Large intestine (tissue), 3 donors: ENCODE data around the gene TMEM115. TPM values are rescaled to one million over a fixed set of nuclear protein-coding genes. Genes with fewer than 3 reads are reported as not detected.

Experiments
- DNase-seq, 2 donors: peaks; one replicate each; pipeline versions ENCODE4 v3.0.0 to v3.0.0-alpha.2; 2013
- H3K27ac ChIP-seq: one replicate; pipeline ENCODE4 v1.5.1; 2013; ENCODE audit warnings: low read length
- H3K27me3 ChIP-seq: 2 replicates; pipeline ENCODE4 v1.6.1; 2013; ENCODE audit warnings: low read length; ENCODE audit not compliant: control insufficient read depth, insufficient read depth
- H3K36me3 ChIP-seq: 2 replicates; pipeline ENCODE4 v1.6.1; 2013; ENCODE audit warnings: low read length; ENCODE audit not compliant: control insufficient read depth, insufficient read depth
- H3K4me1 ChIP-seq: one replicate; pipeline ENCODE4 v1.6.1; 2013; ENCODE audit warnings: low read length; ENCODE audit not compliant: control insufficient read depth, insufficient read depth
- H3K4me3 ChIP-seq: one replicate; pipeline ENCODE4 v1.5.1; 2013; ENCODE audit warnings: low read length
- H3K9me3 ChIP-seq: one replicate; pipeline ENCODE4 v1.6.1; 2013; ENCODE audit warnings: mild to moderate bottlenecking, low read depth, low read length, moderate library complexity; ENCODE audit not compliant: control insufficient read depth
- whole genome bisulfite sequencing: methylation state at CpG from one replicate; pipeline ENCODE4 v1.1.5; 2013; ENCODE audit warnings: low lambda C conversion rate; ENCODE audit not compliant: insufficient coverage; 5-methylcytosine and 5-hydroxymethylcytosine counted together
- polyA plus RNA-seq: library from polyadenylated mRNA; unstranded; fragments of 120-200 nt; gene quantifications from one replicate; pipeline ENCODE4 v1.2.1, GENCODE V29; 2013

Gene TMEM115
- polyA plus RNA-seq, 1 donor = 44.2 TPM

- DNase-seq = no peak
- H3K27me3 ChIP-seq = peaks cover 20% of the 10 kb centered on the region
- H3K9me3 ChIP-seq = peaks cover 6% of the 10 kb centered on the region
- no CpG with 5 or more reads among the region's 13 CpGs for WGBS
- peaks cover 19% of the 10 kb centered on the region for H3K4me1 ChIP-seq
- H3K27ac ChIP-seq = no peak overlapping the region
- no peak overlapping the region for H3K4me3 ChIP-seq
- H3K36me3 ChIP-seq = no peaks in the 10 kb centered on the region
Observed at GRCh38 chr3:50341996-50342650, 17.2 kb downstream of the TMEM115 start.

GRCh38 chr3:50341537-50341936 lies 17.8 kb downstream of the TMEM115 start:
- peak overlapping the region; percentile 27 for H3K4me3 ChIP-seq
- no CpG with 5 or more reads among the region's 9 CpGs for WGBS
- H3K9me3 ChIP-seq = peaks cover 6% of the 10 kb centered on the region
- no peak overlapping the region for H3K27ac ChIP-seq
- peaks cover 20% of the 10 kb centered on the region for H3K27me3 ChIP-seq
- peaks cover 19% of the 10 kb centered on the region for H3K4me1 ChIP-seq
- H3K36me3 ChIP-seq = no peaks in the 10 kb centered on the region
- no peak for DNase-seq

- H3K27ac ChIP-seq = no peak within 1 kb of the TSS
- DNase-seq = peak in 1 of 2 donors; percentile 63
- no CpG with 5 or more reads among the region's 85 CpGs for WGBS
- peak within 1 kb of the TSS; percentile 27 for H3K4me3 ChIP-seq
- H3K36me3 ChIP-seq = no peaks in the 10 kb centered on the region
- peaks cover 20% of the 10 kb centered on the region for H3K27me3 ChIP-seq
- peaks cover 23% of the 10 kb centered on the region for H3K4me1 ChIP-seq
- peaks cover 6% of the 10 kb centered on the region for H3K9me3 ChIP-seq
Observed at GRCh38 chr3:50340448-50341329, 18.6 kb downstream of the TMEM115 start, which contains the start of gene RASSF1. RASSF1 (minus strand) TSS chr3:50340836; CDS start chr3:50340805, 31 bp downstream.

GRCh38 chr3:50340147-50340447 lies 19.2 kb downstream of the TMEM115 start:
- WGBS = no CpG with 5 or more reads among the region's 9 CpGs
- H3K4me3 ChIP-seq = peak overlapping the region; percentile 27

GRCh38 chr3:50339485-50340146 lies 19.7 kb downstream of the TMEM115 start:
- DNase-seq = no peak
- Histone ChIP-seq H3K4me1 (peaks cover 22% of the 10 kb centered on the region), H3K36me3 (no peaks in the 10 kb centered on the region), H3K27me3 (peaks cover 20% of the 10 kb centered on the region), H3K27ac (no peak overlapping the region), H3K4me3 (peak overlapping the region; percentile 27), H3K9me3 (peaks cover 6% of the 10 kb centered on the region)
- WGBS = 100% methylated on average over 3 of the region's 14 CpGs

More at GRCh38 chr3:50340147-50340447, 19.2 kb downstream of the TMEM115 start:
- Histone ChIP-seq H3K9me3 (peaks cover 6% of the 10 kb centered on the region), H3K4me1 (peaks cover 23% of the 10 kb centered on the region), H3K27me3 (peaks cover 20% of the 10 kb centered on the region), H3K36me3 (no peaks in the 10 kb centered on the region), H3K27ac (no peak overlapping the region)
- DNase-seq = no peak

GRCh38 chr3:50338965-50339364 lies 20.4 kb downstream of the TMEM115 start:
- H3K27me3 ChIP-seq = peaks cover 20% of the 10 kb centered on the region
- H3K4me3 ChIP-seq = no peak overlapping the region
- WGBS = no CpG with 5 or more reads among the region's 5 CpGs
- H3K9me3 ChIP-seq = peaks cover 6% of the 10 kb centered on the region
- H3K36me3 ChIP-seq = no peaks in the 10 kb centered on the region
- DNase-seq = no peak
- peak overlapping the region; percentile 26 for H3K27ac ChIP-seq
- H3K4me1 ChIP-seq = peaks cover 28% of the 10 kb centered on the region

GRCh38 chr3:50337175-50337861 lies 22.0 kb downstream of the TMEM115 start:
- Histone ChIP-seq H3K4me3 (peak overlapping the region; percentile 68), H3K27me3 (peaks cover 20% of the 10 kb centered on the region), H3K36me3 (no peaks in the 10 kb centered on the region), H3K27ac (peak overlapping the region; percentile 93), H3K9me3 (peaks cover 6% of the 10 kb centered on the region), H3K4me1 (peaks cover 30% of the 10 kb centered on the region)
- no CpG with 5 or more reads among the region's 79 CpGs for WGBS
- DNase-seq = peak; percentile 99 to 100

GRCh38 chr3:50336452-50337174 lies 22.7 kb downstream of the TMEM115 start:
- no CpG with 5 or more reads among the region's 31 CpGs for WGBS
- Histone ChIP-seq H3K9me3 (peaks cover 6% of the 10 kb centered on the region), H3K27me3 (peaks cover 18% of the 10 kb centered on the region), H3K27ac (peak overlapping the region; percentile 93), H3K4me1 (peaks cover 30% of the 10 kb centered on the region), H3K36me3 (peaks cover 7% of the 10 kb centered on the region), H3K4me3 (peak overlapping the region; percentile 68)
- DNase-seq = no peak

- H3K27me3 ChIP-seq = no peaks in the 10 kb centered on the region
- H3K27ac ChIP-seq = peak overlapping the region; percentile 14
- H3K36me3 ChIP-seq = peaks cover 28% of the 10 kb centered on the region
- peaks cover 3% of the 10 kb centered on the region for H3K9me3 ChIP-seq
- no peak for DNase-seq
- H3K4me3 ChIP-seq = no peak overlapping the region
- peaks cover 27% of the 10 kb centered on the region for H3K4me1 ChIP-seq
- 33% methylated on average over 1 of the region's 5 CpGs for WGBS
Observed at GRCh38 chr3:50334339-50335075, 24.8 kb downstream of the TMEM115 start.
